HFFc6 (cell line): Measurements from ENCODE around the gene ATP8B2. TPM values are rescaled to one million over a fixed set of nuclear protein-coding genes. Genes with fewer than 3 reads are reported as not detected.
A peak's percentile ranks its signal among the peaks of the same experiment; 100 is the strongest.

Experiments
- DNase-seq: peaks from one replicate; pipeline ENCODE4 v3.0.0-alpha.2; 2018
- H3K27ac Mint-ChIP-seq: 2 replicates; pipeline ENCODE4 v1.8.0; 2020; ENCODE audit warnings: mild to moderate bottlenecking, mixed read lengths
- H3K27me3 Mint-ChIP-seq: 2 replicates; pipeline ENCODE4 v1.8.0; 2021; ENCODE audit warnings: mild to moderate bottlenecking, moderate library complexity, mixed read lengths; ENCODE audit not compliant: insufficient read depth
- H3K36me3 Mint-ChIP-seq: 2 replicates; pipeline ENCODE4 v1.8.0; 2021; ENCODE audit warnings: low read depth, mixed read lengths
- H3K4me1 Mint-ChIP-seq: 2 replicates; pipeline ENCODE4 v1.8.0; 2020; ENCODE audit warnings: low read depth, mixed read lengths
- H3K4me3 Mint-ChIP-seq: 2 replicates; pipeline ENCODE4 v1.8.0; 2020; ENCODE audit warnings: mild to moderate bottlenecking, moderate library complexity, mixed read lengths
- H3K9me3 Mint-ChIP-seq: 2 replicates; pipeline ENCODE4 v1.8.0; 2020; ENCODE audit warnings: mild to moderate bottlenecking, mixed read lengths
- CTCF ChIP-seq: fragments of 200-600 bp; sonication (generic); IDR thresholded peaks from 2 replicates; pipeline ENCODE4 v1.5.0; 2021; ENCODE audit warnings: antibody characterized with exemption, mild to moderate bottlenecking
- total RNA-seq, 6 experiments: library from RNA; stranded (reverse); fragmentation: NEBNext Ultra II Directional; extraction: Animal tissue kit (Norgen Biotek cat#: 25700); gene quantifications; 2 replicates in 1 of 6; 3 replicates in 5 of 6; pipeline ENCODE4 v1.2.3, GENCODE V29; 2021

ATP8B2 gene
- total RNA-seq, 6 experiments from 2014 or later = 91.3 to 119 (median 107) TPM

- no peak for DNase-seq
- Mint-ChIP-seq H3K4me1 (peaks cover 21% of the 10 kb centered on the region), H3K27ac (no peak overlapping the region), H3K27me3 (peaks cover 2% of the 10 kb centered on the region), H3K4me3 (no peak overlapping the region), H3K36me3 (peaks cover 27% of the 10 kb centered on the region; the same call in 1 of the 2 replicates), H3K9me3 (no peaks in the 10 kb centered on the region)
- no peak for TF ChIP-seq CTCF
These were observed 25.1 kb downstream of the ATP8B2 start for GRCh38 chr1:154350383-154350782.

DNA sequence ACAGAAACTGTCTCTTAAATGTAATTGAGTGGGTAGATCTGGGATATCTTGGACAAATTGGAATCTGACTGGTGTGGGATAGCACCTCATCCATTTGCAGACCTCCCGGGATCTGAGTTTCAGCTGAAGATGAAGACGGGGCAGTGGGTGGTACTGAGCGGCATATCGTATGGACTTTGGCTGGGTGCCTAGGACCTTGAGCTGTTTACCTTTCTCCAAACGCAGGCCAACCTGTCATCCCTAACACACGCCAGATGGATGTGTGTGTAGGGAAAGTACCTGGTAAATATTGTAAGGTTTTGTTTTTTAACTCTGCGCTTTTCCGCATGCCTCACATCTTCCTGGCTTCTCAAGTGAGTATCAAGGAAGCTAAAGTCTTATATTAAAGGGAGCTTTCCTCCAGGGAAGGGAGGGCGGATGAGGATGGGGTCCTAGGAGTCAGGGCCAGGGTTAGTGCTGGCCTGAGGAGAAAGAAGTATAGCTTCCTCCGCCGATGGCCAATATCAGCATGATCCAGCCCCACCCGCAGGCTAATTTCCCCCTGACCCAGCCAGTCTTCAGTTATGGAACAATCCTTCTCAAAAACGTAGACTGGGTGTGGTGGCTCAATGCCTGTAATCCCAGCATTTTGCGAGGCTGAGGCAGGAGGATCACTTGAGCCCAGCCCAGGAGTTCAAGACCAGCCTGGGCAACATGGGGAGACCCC, 26.2 kb downstream of the ATP8B2 start:
- Mint-ChIP-seq H3K4me3 (no peak overlapping the region), H3K9me3 (no peaks in the 10 kb centered on the region), H3K36me3 (peaks cover 21% of the 10 kb centered on the region; the same call in 1 of the 2 replicates), H3K27me3 (peaks cover 2% of the 10 kb centered on the region), H3K4me1 (peaks cover 21% of the 10 kb centered on the region), H3K27ac (no peak overlapping the region)
- no peak for TF ChIP-seq CTCF
- DNase-seq = no peak

GRCh38 chr1:154352245-154352580, 26.9 kb downstream of the ATP8B2 start:
- TF ChIP-seq CTCF = no peak
- Mint-ChIP-seq H3K27ac (no peak overlapping the region), H3K4me1 (peaks cover 21% of the 10 kb centered on the region), H3K27me3 (peaks cover 2% of the 10 kb centered on the region), H3K36me3 (peaks cover 17% of the 10 kb centered on the region; the same call in 1 of the 2 replicates), H3K4me3 (peak overlapping the region; percentile 77), H3K9me3 (no peaks in the 10 kb centered on the region)
- DNase-seq = no peak

- Mint-ChIP-seq H3K36me3 (peaks cover 14% of the 10 kb centered on the region; the same call in 1 of the 2 replicates), H3K9me3 (no peaks in the 10 kb centered on the region), H3K4me1 (peaks cover 21% of the 10 kb centered on the region), H3K4me3 (peak overlapping the region; percentile 77), H3K27me3 (no peaks in the 10 kb centered on the region; the same call in none of the 2 replicates), H3K27ac (peak overlapping the region; percentile 44)
- TF ChIP-seq CTCF = no peak
- DNase-seq = peak; percentile 37
These were observed 27.5 kb downstream of the ATP8B2 start for GRCh38 chr1:154352581-154353459.

DNA sequence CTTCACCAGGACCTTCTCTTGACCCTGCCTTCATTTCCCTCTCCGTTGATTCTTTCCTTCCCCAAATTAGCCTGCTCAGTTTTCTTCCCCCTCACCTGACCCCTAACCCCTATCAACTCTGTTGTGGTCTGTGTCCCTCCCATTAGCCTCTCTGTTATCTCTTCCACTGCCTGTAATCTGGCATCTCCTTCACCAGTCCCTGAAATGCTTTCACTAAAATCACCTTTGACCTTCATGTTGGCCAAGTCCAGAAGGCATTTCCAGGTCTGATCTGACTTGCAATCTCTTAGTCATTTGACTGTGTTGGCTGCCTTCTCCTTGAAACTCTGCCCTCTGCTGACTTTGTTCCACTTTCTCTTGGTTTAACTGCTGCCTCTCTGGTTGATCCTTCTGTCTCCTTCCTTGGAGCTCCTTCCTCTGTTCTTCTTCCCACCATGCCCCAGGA, 28.2 kb downstream of the ATP8B2 start:
- H3K27ac Mint-ChIP-seq = peak overlapping the region; percentile 25; the same call in 1 of the 2 replicates
- H3K9me3 Mint-ChIP-seq = no peaks in the 10 kb centered on the region
- peak overlapping the region; percentile 77 for H3K4me3 Mint-ChIP-seq
- H3K27me3 Mint-ChIP-seq = no peaks in the 10 kb centered on the region; the same call in none of the 2 replicates
- DNase-seq = peak; percentile 74
- H3K36me3 Mint-ChIP-seq = peaks cover 9% of the 10 kb centered on the region; the same call in 1 of the 2 replicates
- TF ChIP-seq CTCF = peak; percentile 69
- peaks cover 21% of the 10 kb centered on the region for H3K4me1 Mint-ChIP-seq
